ENCODE results near the gene CPLX1. TPM values are rescaled to one million over a fixed set of nuclear protein-coding genes. Genes with fewer than 3 reads are reported as not detected.
A peak's percentile ranks its signal among the peaks of the same experiment; 100 is the strongest.

CPLX1 gene
- total and polyA plus RNA-seq, 5 donors from 2014 or later = 0.16 to 0.62 TPM; not detected in 3

DNA sequence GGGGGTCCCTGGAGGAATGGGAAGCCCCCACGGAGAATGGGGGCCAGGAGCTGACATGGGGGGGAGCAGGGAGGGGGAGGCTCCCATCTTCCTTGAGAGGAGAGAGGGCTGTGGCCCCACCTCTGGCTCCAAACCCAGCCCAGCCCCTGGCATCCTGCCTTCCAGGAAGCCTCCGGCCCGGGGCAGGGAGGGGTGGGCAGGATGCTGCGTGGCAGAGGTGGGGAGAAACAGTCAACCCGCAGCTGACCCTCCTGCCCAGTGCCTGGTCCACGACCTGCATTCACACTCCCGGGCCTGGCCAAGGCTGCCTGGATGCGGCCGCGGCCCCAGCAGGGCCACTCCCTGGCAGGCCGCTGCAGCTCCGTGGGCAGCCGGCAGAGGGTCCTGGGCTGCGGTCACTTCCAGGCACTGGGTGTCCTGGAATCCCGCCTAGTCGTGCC is 39.0 kb downstream of the CPLX1 start:
- H3K4me1 ChIP-seq (ENCODE audit: control insufficient read depth, insufficient read depth, low read length, poor library complexity, severe bottlenecking) = peaks cover 31% of the 10 kb centered on the region
- Mint-ChIP-seq H3K27me3 (peaks cover 25% of the 10 kb centered on the region), H3K4me3 (peak overlapping the region in 1 of 4 donors; percentile 62), H3K9me3 (peaks cover 0 to 3% (median 0%) of the 10 kb centered on the region in 7 donors), H3K36me3 (no peaks in the 10 kb centered on the region), H3K4me1 (peaks cover 0 to 33% (median 10%) of the 10 kb centered on the region in 4 donors), H3K27ac (no peak overlapping the region)
- no peak overlapping the region for H3K4me3 ChIP-seq (ENCODE audit: low read depth, low read length)
- peak in 1 of 3 donors; percentile 35 for DNase-seq
- no peak overlapping the region for H3K27ac ChIP-seq (ENCODE audit: insufficient read depth, low read length, poor library complexity, severe bottlenecking)
- H3K27me3 ChIP-seq (ENCODE audit: control insufficient read depth, insufficient read depth, low read length) = no peaks in the 10 kb centered on the region
- ATAC-seq (ENCODE audit: low read depth in 2 of 2) = no peak
- H3K36me3 ChIP-seq (ENCODE audit: control insufficient read depth, insufficient read depth, low read length) = no peaks in the 10 kb centered on the region
- no peaks in the 10 kb centered on the region for H3K9me3 ChIP-seq (ENCODE audit: control insufficient read depth in 2 of 2, low read length in 2 of 2)

DNA sequence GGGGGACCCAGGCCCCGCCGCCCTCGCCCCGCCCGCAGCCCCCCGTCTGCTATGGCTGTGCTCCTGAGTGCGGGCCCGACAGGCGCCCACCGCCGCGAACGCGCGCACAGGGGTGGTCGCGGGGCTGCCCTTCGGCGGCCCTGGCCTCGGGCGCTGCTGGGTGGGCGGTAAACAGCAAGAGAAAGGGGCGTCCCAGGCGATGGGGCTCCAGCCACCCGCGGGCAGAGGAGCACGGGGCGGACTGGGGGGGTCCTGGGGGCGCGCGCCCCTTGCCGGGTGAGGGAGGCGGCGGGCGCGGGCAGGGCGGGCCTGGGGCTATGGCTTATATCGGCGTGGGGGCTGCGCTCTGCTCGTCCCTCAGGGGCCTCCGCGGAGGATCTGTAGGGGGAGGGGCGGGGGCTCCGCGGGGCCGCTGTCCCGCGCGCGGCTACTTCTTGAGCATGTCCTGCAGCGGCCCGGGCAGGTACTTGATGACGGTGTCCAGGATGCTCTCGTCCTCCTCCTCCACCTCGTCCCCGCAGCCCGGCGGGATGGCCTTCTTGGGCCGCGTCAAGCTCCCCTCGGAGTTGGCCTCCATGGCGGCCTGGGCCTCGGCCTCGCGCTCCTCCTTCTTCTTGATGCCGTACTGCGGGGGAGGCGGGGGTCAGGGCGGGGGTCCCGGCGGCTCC is 39.7 kb downstream of the CPLX1 start:
- Mint-ChIP-seq H3K27ac (no peak overlapping the region), H3K27me3 (peaks cover 29% of the 10 kb centered on the region), H3K9me3 (peaks cover 0 to 3% (median 0%) of the 10 kb centered on the region in 7 donors), H3K4me3 (no peak overlapping the region), H3K4me1 (peaks cover 0 to 36% (median 12%) of the 10 kb centered on the region in 4 donors), H3K36me3 (no peaks in the 10 kb centered on the region)
- H3K9me3 ChIP-seq (ENCODE audit: control insufficient read depth in 2 of 2, low read length in 2 of 2) = no peaks in the 10 kb centered on the region
- H3K27me3 ChIP-seq (ENCODE audit: control insufficient read depth, insufficient read depth, low read length) = no peaks in the 10 kb centered on the region
- no peak for ATAC-seq (ENCODE audit: low read depth in 2 of 2)
- no peaks in the 10 kb centered on the region for H3K36me3 ChIP-seq (ENCODE audit: control insufficient read depth, insufficient read depth, low read length)
- H3K4me3 ChIP-seq (ENCODE audit: low read depth, low read length) = no peak overlapping the region
- peaks cover 30% of the 10 kb centered on the region for H3K4me1 ChIP-seq (ENCODE audit: control insufficient read depth, insufficient read depth, low read length, poor library complexity, severe bottlenecking)
- no peak for DNase-seq
- H3K27ac ChIP-seq (ENCODE audit: insufficient read depth, low read length, poor library complexity, severe bottlenecking) = no peak overlapping the region

DNA sequence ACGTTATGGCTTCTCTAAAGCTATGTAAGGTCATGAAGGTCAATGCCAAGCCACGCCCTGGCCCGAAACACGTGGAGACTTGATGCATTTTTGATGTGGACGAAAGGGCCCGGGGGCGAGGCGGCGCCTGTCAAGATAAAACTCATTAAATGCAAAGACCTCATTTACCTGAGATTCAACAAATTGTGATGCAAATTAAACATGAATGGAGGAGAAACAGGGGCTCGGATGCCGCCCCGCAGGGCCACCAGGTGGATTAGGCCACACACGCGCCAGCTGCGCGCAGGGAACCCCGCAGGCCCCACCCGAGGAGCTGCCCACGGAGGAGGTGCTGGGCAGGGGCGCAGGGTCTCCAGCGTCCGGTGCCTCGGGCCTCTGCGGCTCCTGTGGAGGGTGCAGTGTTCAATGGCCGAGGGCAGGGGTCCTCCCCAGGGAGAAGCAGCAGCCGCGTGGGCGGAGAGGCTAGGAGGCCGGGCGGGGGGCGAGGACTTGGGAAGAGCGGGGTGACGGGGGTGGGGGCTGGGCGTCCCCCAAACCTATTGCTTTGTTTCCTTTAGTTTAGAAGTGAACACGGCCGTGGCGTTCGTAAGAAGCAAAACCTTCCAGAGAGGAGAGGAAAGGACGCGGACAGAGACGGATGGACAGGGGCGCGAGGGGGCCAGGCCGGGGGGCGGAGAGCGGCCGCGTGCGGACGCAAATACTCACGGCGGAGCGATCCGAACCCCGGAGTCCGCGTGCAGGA is 40.4 kb downstream of the CPLX1 start:
- ATAC-seq (ENCODE audit: low read depth in 2 of 2) = no peak
- H3K27ac Mint-ChIP-seq = no peak overlapping the region
- DNase-seq = no peak
- Histone ChIP-seq H3K27ac (ENCODE audit: insufficient read depth, low read length, poor library complexity, severe bottlenecking) (no peak overlapping the region), H3K9me3 (ENCODE audit: control insufficient read depth in 2 of 2, low read length in 2 of 2) (no peaks in the 10 kb centered on the region), H3K27me3 (ENCODE audit: control insufficient read depth, insufficient read depth, low read length) (no peaks in the 10 kb centered on the region), H3K4me3 (ENCODE audit: low read depth, low read length) (no peak overlapping the region), H3K4me1 (ENCODE audit: control insufficient read depth, insufficient read depth, low read length, poor library complexity, severe bottlenecking) (peaks cover 37% of the 10 kb centered on the region), H3K36me3 (ENCODE audit: control insufficient read depth, insufficient read depth, low read length) (no peaks in the 10 kb centered on the region)
- no peaks in the 10 kb centered on the region for H3K36me3 Mint-ChIP-seq
- H3K27me3 Mint-ChIP-seq = peaks cover 29% of the 10 kb centered on the region
- peaks cover 1 to 36% (median 12%) of the 10 kb centered on the region in 4 donors for H3K4me1 Mint-ChIP-seq
- H3K4me3 Mint-ChIP-seq = peak overlapping the region in 2 of 4 donors; percentile 48 to 54
- peaks cover 0 to 3% (median 0%) of the 10 kb centered on the region in 7 donors for H3K9me3 Mint-ChIP-seq

DNA sequence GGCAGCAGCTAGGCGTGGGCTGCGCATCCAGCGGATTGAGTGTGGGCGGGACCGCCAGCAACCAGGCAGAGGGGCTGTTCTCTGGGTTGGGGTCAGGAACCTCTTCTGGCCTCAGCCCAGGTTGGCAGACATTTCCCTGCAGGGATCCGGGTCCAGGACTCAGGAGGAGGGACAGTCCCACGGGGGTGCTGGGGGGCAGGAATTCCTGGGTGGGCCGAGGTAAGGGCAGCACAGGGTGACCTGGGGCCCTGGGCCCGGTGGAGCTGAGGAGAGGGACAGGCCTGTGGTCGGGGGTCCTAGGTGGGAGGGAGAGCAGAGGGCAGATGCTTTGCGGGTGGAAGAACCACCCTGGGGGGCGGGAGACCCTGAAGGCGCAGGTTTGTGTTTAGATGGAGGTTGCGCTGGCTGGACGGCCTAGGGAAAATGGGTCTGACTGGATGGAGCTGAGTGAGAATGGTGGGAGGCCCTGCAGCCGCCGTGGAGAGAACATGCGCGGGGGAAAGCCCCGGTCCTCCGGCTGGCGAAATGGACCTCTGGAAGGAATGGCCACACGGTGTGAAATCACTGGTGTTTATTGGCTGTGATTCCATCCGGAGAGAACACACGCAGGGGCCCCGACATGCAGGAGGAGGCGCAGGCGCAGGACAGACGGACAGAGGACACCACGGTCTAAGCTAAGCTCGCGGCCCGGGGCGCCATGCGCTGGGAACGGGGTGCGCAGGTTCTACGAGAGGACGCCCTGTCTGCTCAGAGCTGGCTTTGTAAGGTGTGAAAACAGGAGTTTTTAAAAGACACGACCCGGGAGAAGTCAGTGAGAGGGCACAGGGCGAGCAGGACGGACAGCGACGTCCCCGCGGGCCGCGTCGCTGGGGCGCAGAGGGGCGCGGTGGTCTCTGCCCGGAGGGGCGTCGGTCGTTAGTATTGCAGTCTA is 41.3 kb downstream of the CPLX1 start:
- Mint-ChIP-seq H3K4me1 (peaks cover 9 to 43% (median 16%) of the 10 kb centered on the region in 4 donors), H3K27ac (no peak overlapping the region), H3K9me3 (peaks cover 0 to 3% (median 0%) of the 10 kb centered on the region in 7 donors), H3K27me3 (peaks cover 29% of the 10 kb centered on the region), H3K36me3 (peaks cover 3% of the 10 kb centered on the region), H3K4me3 (peak overlapping the region in 2 of 4 donors; percentile 35 to 77)
- Histone ChIP-seq H3K4me3 (ENCODE audit: low read depth, low read length) (no peak overlapping the region), H3K36me3 (ENCODE audit: control insufficient read depth, insufficient read depth, low read length) (peaks cover 1% of the 10 kb centered on the region), H3K9me3 (ENCODE audit: control insufficient read depth in 2 of 2, low read length in 2 of 2) (no peaks in the 10 kb centered on the region), H3K27me3 (ENCODE audit: control insufficient read depth, insufficient read depth, low read length) (no peaks in the 10 kb centered on the region), H3K4me1 (ENCODE audit: control insufficient read depth, insufficient read depth, low read length, poor library complexity, severe bottlenecking) (peaks cover 42% of the 10 kb centered on the region), H3K27ac (ENCODE audit: insufficient read depth, low read length, poor library complexity, severe bottlenecking) (no peak overlapping the region)
- no peak for DNase-seq
- ATAC-seq (ENCODE audit: low read depth in 2 of 2) = no peak

DNA sequence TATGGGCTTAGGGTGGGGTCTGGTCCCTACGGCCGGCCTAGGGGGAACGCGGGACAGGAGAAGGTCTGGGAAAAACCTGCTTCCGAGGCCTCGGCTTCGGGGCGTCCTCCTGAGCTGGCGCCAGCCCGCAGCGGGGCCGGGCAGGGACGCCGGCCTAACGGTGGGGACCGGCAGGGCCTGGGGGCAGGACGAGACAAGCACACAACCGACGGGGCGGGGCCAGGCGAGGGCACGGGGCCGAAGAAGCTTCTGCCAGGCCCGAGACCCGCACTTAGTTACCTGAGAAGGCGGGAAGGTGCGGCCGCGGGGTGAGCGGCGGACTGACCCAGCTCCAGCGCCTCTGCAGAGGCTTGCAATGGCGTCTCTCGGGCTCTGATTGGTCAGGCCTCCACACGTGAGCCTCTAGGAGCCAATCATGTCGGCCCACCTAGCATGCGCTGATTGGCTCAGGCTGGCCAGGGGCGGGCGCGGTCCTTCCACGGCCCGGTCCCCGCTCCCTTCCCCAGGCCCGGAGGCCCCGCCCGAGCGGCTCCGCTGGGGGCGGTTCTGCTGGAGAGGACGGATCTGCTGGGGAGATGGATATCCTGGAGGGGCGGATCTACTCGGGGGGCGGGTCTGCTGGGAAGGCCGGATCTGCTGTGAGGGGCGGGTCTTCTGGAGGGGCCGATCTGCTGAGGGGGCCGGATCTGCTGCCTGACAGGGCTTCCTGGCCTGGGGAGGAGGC is 44.3 kb downstream of the CPLX1 start:
- Mint-ChIP-seq H3K36me3 (peaks cover 19% of the 10 kb centered on the region), H3K9me3 (peaks cover 0 to 3% (median 0%) of the 10 kb centered on the region in 7 donors), H3K4me3 (peak overlapping the region; percentile 92 to 98 (median 96)), H3K27ac (peak overlapping the region; percentile 95 to 97 (median 96)), H3K4me1 (peaks cover 13 to 66% (median 33%) of the 10 kb centered on the region in 4 donors), H3K27me3 (peaks cover 20% of the 10 kb centered on the region)
- Histone ChIP-seq H3K27ac (ENCODE audit: insufficient read depth, low read length, poor library complexity, severe bottlenecking) (peak overlapping the region; percentile 90), H3K36me3 (ENCODE audit: control insufficient read depth, insufficient read depth, low read length) (peaks cover 18% of the 10 kb centered on the region), H3K9me3 (ENCODE audit: control insufficient read depth in 2 of 2, low read length in 2 of 2) (no peaks in the 10 kb centered on the region), H3K27me3 (ENCODE audit: control insufficient read depth, insufficient read depth, low read length) (no peaks in the 10 kb centered on the region), H3K4me1 (ENCODE audit: control insufficient read depth, insufficient read depth, low read length, poor library complexity, severe bottlenecking) (peaks cover 42% of the 10 kb centered on the region), H3K4me3 (ENCODE audit: low read depth, low read length) (peak overlapping the region; percentile 68)
- DNase-seq = peak; percentile 97 to 99 (median 98)
- peak; percentile 93 to 94 for ATAC-seq (ENCODE audit: low read depth in 2 of 2)

DNA sequence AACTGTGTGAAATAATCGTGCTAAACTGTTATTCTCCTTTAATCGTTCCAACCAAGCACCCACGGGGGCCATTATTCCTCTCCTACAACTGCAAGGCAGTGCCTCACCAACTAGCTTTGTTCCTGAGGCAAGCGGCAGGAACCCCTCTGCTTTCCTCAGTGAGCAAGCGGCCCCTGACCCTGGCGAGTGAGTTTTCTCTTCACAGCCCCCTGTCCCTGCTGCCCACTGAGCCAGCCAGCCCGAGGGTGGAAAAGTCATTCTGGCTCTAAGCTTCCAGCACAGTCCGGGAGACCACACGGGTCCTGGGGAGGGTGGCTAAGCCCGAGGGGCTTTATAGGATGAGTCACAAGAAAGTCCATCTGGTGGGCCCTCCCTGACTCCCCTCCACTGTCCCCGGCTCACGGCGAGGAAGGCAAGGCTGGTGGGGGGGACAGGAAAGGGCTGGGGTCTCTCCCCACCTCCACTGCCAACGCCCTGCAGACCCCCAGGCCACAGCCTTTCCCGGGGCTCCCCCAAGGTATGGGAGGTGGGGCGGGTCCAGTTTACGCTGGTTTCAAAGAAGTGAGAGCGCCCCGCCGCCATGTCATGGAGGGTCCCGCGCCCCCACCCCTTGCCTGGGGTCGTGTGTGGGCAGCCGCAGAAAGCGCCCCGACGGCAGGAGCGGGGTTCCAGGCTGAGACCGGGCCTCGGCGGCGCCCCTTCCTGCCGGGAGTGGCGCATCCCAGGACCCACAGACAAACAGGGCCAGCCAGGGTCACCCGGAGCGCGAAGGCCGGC is 45.0 kb downstream of the CPLX1 start:
- peaks cover 35% of the 10 kb centered on the region for H3K4me1 ChIP-seq (ENCODE audit: control insufficient read depth, insufficient read depth, low read length, poor library complexity, severe bottlenecking)
- no peak for ATAC-seq (ENCODE audit: low read depth in 2 of 2)

More for the DNA sequence above, 45.0 kb downstream of the CPLX1 start:
- H3K27ac ChIP-seq (ENCODE audit: insufficient read depth, low read length, poor library complexity, severe bottlenecking) = peak overlapping the region; percentile 90
- no peaks in the 10 kb centered on the region for H3K27me3 ChIP-seq (ENCODE audit: control insufficient read depth, insufficient read depth, low read length)
- peak overlapping the region; percentile 74 for H3K4me3 ChIP-seq (ENCODE audit: low read depth, low read length)
- Mint-ChIP-seq H3K4me1 (peaks cover 13 to 69% (median 37%) of the 10 kb centered on the region in 4 donors), H3K27ac (peak overlapping the region; percentile 48 to 86 (median 74)), H3K9me3 (peaks cover 0 to 3% (median 0%) of the 10 kb centered on the region in 7 donors), H3K27me3 (peaks cover 20% of the 10 kb centered on the region), H3K36me3 (peaks cover 22% of the 10 kb centered on the region), H3K4me3 (peak overlapping the region; percentile 92 to 98 (median 96))
- DNase-seq = no peak
- H3K36me3 ChIP-seq (ENCODE audit: control insufficient read depth, insufficient read depth, low read length) = peaks cover 20% of the 10 kb centered on the region
- no peaks in the 10 kb centered on the region for H3K9me3 ChIP-seq (ENCODE audit: control insufficient read depth in 2 of 2, low read length in 2 of 2)

Measured in CD4-positive, CD25-positive, alpha-beta regulatory T cell (primary cell).